GM20000 (cell line): ENCODE measurements around the gene PRODH2.

ENCODE experiments used
- DNase-seq: peaks from one replicate; pipeline ENCODE4 v3.0.0; 2012; ENCODE audit warnings: low spot score
- TF ChIP-seq, protein P1 (sequence below): IDR thresholded peaks from 2 replicates; pipeline ENCODE4 v1.5.1; 2012; ENCODE audit warnings: mild to moderate bottlenecking, control low read depth; ENCODE audit errors: extremely low read depth, missing control alignments

Gene PRODH2

DNA sequence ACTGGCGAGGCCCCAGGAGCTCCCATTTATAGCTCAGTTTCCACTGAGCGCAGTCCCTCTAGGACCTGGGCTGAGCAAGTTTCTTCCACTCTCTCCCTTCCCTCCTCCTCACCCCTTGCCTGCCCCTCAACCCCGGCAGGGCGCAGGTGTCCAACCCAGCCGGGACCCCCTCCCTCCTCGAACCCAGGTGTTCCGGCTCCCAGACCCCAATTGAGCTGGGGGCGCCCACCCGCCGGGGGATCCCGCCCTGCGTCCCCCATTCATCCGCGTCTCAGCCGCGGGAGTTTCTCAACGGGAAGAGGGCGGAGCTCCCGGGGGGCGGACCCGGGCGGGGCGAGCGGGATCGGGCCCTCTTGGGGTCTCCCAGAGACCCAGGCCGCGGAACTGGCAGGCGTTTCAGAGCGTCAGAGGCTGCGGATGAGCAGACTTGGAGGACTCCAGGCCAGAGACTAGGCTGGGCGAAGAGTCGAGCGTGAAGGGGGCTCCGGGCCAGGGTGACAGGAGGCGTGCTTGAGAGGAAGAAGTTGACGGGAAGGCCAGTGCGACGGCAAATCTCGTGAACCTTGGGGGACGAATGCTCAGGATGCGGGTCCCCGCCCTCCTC, 44.0 kb upstream of the PRODH2 start, which contains the start of gene KIRREL2:
TSS of gene KIRREL2 (plus strand) at position 366 of the 604 bp plus-strand sequence. CDS start at position 575, 209 bp downstream.
- DNase-seq: peak; percentile 65
- TF ChIP-seq, protein P1, sequence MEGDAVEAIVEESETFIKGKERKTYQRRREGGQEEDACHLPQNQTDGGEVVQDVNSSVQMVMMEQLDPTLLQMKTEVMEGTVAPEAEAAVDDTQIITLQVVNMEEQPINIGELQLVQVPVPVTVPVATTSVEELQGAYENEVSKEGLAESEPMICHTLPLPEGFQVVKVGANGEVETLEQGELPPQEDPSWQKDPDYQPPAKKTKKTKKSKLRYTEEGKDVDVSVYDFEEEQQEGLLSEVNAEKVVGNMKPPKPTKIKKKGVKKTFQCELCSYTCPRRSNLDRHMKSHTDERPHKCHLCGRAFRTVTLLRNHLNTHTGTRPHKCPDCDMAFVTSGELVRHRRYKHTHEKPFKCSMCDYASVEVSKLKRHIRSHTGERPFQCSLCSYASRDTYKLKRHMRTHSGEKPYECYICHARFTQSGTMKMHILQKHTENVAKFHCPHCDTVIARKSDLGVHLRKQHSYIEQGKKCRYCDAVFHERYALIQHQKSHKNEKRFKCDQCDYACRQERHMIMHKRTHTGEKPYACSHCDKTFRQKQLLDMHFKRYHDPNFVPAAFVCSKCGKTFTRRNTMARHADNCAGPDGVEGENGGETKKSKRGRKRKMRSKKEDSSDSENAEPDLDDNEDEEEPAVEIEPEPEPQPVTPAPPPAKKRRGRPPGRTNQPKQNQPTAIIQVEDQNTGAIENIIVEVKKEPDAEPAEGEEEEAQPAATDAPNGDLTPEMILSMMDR: no peak

DNA sequence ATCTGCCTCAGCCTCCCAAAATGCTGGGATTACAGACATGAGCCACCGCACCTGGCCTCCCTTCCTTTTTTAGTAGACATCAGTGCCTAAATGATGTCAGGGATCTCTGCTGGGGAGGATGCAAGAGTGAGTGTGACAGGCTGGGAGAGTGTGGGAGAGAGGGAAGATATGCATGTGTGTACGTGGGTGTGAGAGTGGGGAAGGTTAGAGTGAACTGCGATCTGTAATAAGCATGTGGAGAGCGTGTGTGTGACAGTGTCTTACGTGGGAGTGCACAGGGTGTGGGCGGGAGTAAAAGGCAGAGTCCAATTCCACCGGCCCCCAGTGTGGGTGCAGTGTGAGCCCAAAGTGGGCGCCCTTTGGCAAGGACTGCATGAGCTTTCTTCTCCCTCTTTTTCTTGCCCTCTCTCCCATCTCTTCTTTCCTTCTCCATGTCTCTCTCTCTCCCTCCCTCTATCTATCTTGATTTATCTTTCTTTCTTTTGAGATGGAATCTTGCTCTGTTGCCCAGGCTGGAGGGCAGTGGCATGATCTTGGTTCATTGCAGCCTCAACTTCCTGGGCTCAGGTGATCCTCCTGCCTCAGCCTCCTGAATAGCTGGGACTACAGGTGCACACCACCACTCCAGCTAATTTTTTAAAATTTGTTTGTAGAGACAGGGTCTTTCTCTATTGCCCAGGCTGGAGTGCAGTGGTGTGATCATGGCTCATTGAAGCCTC, 40.6 kb upstream of the PRODH2 start:
- TF ChIP-seq, protein P1: no peak
- no peak for DNase-seq

DNA sequence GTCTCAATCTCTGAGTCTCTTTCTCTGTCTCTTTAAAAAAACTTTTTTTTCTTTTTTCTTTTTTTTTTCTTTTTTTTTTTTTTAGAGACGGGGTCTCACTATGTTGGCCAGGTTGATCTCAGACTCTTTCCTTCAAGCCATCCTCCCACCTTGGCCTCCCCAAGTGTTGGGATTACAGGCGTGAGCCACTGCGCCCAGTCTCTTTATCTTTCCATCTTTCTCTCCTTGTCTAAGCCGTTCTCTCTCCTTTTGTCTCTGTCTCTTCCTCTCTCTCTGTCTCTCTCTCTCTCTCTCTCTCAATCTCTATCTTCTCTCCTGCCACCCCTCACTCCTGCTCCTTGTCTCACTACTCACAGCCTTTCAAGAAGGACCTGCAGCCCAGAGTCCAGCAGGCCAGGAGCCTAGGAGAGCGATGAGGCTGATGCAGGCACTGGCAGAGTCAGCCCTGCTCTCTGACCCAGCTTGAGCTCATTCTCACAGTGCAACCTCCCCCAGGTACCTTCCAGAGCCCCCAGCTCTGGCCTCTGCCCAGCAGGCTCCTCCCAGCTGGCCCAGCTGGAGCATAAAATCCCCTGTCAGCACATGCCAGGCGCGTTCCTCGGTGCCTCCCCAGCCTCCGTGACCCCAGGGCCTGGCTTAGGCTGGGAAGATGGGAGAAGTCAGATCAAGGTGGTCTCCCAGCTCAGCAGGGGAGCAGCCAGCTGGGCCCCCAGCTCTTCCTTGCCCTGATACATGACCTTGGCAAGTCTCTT, 39.6 kb upstream of the PRODH2 start, which contains the start of gene NPHS1:
TSS of gene NPHS1 (minus strand) at position 476 of the 752 bp plus-strand sequence. CDS start 667 bp downstream, outside the sequence.
- TF ChIP-seq, protein P1: no peak
- no peak for DNase-seq

DNA sequence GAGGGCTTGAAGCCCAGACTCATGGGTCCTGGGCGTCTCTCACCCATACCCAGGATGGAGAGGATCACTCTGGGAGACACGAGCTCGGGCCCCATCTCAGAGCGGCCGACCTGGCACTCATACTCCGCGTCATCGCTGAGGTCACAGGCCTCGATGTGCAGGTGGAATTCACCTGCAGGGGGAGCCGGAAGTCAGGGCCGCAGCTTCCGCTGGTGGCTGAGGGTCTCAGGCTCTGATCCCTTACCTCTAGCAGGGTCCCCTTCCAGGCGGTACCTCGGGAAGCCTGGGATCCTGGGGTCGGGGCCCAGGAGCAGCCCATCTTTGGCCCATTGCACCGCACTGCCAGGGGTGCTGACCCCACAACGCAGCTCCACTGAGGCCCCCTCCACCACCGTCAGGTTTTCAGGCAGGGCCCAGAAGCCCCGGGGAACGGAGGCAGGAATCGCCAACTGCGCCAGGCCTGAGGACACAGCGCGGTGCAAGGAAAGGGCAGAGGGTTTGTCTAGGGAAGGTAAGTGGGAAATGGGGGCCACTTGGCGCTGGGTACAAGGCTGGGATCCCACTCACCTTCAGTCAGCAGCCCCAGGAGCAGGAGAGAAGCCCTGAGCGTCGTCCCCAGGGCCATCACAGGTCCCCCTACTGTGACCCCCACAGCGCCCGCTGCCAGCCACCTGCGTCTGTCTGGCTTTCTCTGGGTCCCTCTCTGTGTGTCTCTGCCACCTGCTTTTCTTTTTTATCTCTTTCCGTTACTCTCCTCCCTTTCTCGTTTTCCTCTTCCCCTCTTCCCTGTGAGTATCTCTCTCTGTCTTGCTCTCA, 38.8 kb upstream of the PRODH2 start:
- TF ChIP-seq, protein P1: no peak
- no peak for DNase-seq

DNA sequence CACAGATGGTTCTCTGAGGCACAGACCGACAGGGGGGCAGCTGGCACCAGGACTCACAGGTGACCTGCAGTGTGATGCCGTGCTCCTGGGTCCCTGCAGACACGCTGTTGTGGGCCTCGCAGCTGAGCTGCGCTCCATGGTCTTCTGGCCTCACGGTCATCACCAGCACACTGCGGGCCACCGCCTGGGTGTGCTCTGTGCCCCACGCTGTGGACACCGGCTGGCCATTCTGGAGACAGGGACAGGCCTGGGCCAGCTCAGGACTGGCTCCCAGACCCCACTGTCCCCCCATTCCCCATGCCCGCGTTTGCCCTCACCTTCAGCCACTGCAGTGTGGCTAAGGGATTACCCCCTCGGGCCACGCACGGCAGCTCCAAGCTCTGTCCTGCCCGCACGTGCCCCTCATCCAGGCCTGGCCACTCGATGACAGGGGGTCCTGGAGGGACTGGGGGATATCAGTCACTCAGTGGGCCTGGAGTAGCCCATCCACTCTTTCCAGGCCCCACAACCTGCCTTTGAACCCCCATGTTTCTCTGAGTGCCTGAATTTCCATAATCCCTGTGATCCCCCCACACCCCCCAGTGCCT, 36.4 kb upstream of the PRODH2 start:
- TF ChIP-seq, protein P1: no peak
- no peak for DNase-seq

DNA sequence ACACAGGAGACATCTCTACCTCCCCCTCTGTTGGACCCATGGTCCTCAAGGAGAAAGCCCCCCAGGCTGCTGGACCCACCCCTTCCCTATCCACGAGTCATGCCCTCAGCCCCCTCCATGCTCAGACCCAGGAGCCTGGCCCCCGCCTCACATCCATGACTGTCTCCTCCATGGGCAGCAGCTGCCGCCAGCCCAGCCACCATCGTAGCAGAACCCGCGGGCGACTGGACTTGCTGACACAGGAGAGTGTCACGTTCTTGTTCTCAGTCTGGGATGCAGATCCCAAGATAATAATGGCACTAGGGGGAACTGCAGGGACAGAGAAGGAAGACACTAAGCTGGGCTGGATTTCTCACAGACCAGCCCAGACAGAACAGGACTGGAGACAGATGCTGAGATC, 35.8 kb upstream of the PRODH2 start:
- DNase-seq: no peak
- TF ChIP-seq, protein P1: no peak
